NCI-H1436 treated with DMSO at 0.1 percent for 48 hours (cell line): ENCODE data around the gene ENG.
"Not testable (repeated sequence)": the region's sequence is repeated elsewhere in the genome, so short reads cannot be mapped to it uniquely, and the experiment has no call there.

Experiments
- DNase-seq: peaks from one replicate; lab custom pipeline; 2025; lab: John Stamatoyannopoulos, UW

The ENG gene

DNA sequence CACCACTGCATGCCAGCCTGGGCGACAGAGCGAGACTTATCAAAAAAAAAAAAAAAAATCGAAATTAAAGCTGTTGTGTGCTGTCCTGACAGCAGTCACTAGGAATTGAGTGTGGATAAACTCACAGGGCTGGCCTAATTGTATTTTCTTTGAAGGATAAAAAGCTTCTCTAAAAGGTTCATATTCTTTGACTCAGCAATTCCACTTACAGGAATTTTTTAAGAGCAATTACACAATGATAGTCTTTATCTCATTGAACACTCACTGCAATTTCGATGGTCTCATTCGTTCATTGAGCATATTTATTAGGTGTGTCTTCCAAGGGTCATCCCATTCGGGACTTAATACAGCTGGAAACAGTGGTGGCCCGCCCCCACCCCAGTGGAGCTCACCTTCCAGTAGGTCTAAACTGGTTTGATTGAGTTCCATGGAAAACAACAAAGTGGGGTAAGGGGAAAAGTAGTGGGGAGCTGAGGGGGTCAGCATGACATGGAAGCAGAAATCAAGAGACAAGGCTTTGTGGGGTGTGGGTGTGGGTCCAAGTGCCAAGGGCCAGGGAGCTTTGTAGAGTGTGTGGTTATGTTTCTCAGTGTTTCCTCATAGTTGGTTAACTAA is 61.9 kb downstream of the ENG start:
- DNase-seq = no peak

- DNase-seq = no peak
These were observed 63.4 kb downstream of the ENG start for GRCh38 chr9:127791085-127791484.

- DNase-seq = no peak
These were observed 64.2 kb downstream of the ENG start for GRCh38 chr9:127790094-127790855.

DNA sequence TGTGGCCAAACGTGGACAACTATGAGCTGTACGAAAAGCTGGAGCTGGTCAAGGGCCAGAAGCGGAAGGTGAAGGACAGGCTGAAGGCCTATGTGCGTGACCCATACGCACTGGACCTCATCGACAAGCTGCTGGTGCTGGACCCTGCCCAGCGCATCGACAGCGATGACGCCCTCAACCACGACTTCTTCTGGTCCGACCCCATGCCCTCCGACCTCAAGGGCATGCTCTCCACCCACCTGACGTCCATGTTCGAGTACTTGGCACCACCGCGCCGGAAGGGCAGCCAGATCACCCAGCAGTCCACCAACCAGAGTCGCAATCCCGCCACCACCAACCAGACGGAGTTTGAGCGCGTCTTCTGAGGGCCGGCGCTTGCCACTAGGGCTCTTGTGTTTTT is 65.3 kb downstream of the ENG start:
- DNase-seq = no peak

- DNase-seq = no peak
These were observed 66.0 kb downstream of the ENG start for GRCh38 chr9:127788337-127789011.

DNA sequence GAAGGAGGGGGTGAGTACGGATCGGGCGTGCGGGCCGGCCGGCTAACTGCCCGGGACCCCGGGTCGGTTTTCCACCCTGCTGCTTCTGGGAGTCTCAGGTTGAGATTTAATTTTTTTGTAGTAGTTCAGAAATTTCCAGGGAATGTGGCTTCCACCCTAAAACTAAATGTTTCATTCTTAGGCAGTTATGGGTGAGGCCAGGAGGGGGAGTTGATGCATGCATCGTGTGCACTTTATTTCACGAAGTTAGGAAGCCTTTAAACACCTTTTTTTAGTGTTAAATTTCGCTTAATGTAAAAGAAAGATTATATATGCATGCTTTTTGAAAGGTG is 67.7 kb downstream of the ENG start:
- no peak for DNase-seq

GRCh38 chr9:127785933-127786772 is 68.3 kb downstream of the ENG start, which contains the start of gene CDK9:
Gene CDK9 (plus strand): TSS chr9:127786034. CDS start chr9:127786149, 115 bp downstream.
- DNase-seq = no peak

DNA sequence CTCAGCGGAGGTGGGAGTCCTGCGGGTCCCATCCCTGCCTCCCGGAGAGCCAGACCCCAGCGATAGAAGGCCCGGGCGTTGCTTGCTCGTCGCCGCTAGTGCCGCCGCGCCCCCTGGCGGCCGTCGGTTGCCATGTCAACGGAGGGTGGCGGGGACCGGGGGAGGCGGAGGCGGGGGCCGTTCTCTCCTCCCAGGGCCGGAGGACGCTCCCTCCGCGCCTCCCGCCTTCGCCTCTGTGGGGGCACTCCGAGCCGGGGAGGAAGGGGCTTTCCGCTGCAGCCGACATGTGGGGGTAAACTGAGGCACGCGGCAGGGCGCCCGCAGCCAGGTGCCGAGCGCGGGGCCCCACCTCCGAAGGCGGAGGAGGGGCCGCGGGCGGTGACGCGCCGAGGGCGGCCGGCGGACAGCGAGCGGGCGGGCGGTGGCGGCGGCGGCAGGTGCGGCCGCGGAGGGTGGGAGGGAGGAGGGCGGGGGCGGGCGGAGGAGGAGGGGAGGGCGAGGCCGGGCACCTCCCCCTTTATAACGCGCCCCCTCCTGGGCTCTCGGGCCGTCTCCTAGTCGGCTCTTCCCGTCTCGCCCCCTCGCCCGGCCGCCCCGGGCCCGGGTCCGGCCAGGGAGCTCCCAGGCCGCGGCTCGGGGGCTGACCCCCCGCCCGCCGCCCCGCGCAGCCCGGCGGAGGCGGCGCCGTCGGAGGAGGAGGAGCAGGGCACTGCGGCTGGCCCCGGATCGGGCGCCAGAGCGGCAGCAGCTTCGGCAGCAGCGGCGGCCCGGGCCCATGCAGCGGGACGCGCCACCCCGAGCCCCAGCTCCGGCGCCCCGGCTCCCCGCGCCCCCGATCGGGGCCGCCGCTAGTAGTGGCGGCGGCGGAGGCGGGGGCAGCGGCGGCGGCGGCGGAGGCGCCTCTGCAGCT is 69.2 kb downstream of the ENG start:
- DNase-seq = no peak

- no peak for DNase-seq
These were observed 71.1 kb downstream of the ENG start for GRCh38 chr9:127783111-127784008.

GRCh38 chr9:127781806-127782205 is 72.7 kb downstream of the ENG start:
- DNase-seq = no peak

DNA sequence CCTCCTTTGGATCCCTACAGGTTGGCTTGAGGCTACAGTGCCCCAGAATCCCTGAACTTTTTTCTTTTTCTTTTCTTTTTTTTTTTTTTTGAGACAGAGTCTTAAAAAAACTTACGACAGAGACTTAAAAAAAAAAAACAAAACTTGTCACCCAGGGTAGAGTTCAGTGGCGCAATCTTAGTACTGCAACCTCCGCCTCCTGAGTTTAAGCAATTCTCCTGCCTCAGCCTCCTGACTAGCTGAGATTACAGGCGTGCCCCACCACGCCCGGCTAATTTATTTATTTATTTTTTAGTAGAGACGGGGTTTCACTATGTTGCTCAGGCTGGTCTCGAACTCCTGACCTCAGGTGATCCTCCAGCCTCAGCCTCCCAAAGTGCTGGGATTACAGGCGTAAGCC is 73.5 kb downstream of the ENG start:
- DNase-seq = not testable (repeated sequence)

GRCh38 chr9:127780126-127780885 is 74.2 kb downstream of the ENG start:
- DNase-seq = no peak

- no peak for DNase-seq
These were observed 75.1 kb downstream of the ENG start for GRCh38 chr9:127779136-127779981.

GRCh38 chr9:127778280-127779135 is 76.0 kb downstream of the ENG start, which contains the start of gene SH2D3C:
Gene SH2D3C (minus strand): TSS chr9:127778666. CDS start chr9:127778627, 39 bp downstream.
- DNase-seq = no peak

GRCh38 chr9:127777368-127777980 is 77.0 kb downstream of the ENG start:
- no peak for DNase-seq

- no peak for DNase-seq
These were observed 77.6 kb downstream of the ENG start for GRCh38 chr9:127776924-127777289.
